ENCODE data around the gene BCAS1.

Gene BCAS1

DNA sequence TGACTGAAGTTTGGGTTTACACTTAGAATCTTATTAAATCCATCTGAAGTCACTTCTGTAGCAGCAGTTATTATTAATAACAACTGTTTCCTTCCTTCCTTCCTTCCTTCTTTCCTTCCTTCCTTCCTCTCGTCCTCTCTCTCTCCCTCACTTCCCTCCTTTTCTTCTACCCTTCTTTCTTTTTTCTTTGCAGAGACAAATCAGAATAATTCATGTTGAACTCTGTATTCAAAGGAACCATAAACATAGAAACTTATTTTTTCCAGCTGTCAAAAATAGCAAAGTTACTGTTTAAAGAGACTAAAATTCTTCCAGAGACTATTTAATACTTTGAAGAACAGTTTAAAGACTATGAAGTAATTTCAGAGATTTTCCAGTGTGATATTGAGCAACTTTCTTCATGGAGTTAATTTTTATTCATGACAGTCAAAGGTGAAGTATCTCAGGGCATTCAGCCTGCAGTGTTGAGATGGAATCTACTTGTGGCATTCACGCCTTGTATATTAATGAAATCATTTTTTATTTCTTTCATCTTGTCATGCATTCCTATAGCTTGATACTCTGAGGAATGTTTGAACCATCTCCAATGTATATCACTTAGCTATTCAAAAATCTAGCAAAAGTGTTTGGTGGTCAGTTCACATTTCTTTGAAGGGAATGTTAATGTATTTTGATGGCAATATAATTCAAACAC is 109.7 kb downstream of the BCAS1 start:
- Mint-ChIP-seq H3K4me1 (ENCODE audit: low read depth) (peaks cover 4% of the 10 kb centered on the region), H3K27me3 (ENCODE audit: low read depth) (peaks cover 42% of the 10 kb centered on the region), H3K9me3 (no peaks in the 10 kb centered on the region), H3K4me3 (no peak overlapping the region), H3K27ac (no peak overlapping the region), H3K36me3 (ENCODE audit: low read depth) (no peaks in the 10 kb centered on the region)

DNA sequence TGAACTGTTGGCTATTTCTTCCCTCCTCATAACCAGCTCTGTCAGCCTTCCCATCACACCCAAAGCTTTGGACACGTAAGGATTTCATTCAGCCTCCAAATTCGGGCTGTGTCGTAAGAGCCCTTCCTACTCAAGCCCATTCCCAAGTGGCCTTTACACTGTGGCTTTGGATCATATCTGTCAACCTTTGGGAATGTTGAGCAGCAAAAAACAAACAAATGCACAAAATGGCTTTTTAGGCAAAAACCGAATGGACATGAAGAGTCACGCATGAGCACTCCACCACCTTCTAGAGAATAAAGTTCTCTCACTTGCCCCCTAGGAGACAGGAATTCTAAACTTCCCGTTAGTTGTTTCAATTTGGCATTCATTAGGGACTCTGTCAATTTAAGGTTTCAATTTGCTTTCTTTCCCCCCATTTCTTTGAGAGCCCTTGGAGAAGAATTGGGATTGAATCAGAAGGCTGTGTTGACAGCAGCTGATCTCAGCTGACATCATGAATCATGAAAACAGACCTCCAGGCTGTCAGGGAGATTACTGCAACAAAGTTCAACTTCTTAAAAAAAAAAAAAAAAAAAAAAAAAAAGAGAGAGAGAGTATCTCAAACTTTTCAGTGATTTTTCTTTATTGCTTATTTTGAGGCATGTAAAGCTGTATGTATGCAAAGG is 110.3 kb downstream of the BCAS1 start:
- peaks cover 6% of the 10 kb centered on the region for H3K4me1 Mint-ChIP-seq (ENCODE audit: low read depth)
- no peaks in the 10 kb centered on the region for H3K36me3 Mint-ChIP-seq (ENCODE audit: low read depth)
- H3K27me3 Mint-ChIP-seq (ENCODE audit: low read depth) = peaks cover 41% of the 10 kb centered on the region
- H3K4me3 Mint-ChIP-seq = no peak overlapping the region
- no peak overlapping the region for H3K27ac Mint-ChIP-seq
- H3K9me3 Mint-ChIP-seq = no peaks in the 10 kb centered on the region

DNA sequence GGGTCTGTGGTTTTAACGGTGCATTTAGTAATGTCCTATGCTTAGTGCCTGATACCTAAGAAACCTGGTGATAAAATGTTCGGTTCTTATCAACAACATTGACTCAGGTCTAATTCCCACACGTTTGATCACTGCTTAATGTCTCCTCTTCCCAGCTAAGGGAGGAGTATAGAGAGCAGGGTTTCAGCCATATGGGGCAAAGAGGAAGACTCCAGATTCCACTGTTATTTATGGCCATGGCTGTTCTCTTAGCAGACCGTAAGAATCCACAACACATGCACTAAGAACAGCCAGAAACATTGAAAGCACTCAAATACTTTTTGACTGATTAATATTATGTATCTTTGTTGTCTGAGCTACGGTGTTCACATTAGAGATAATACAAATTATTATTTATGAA is 112.1 kb downstream of the BCAS1 start:
- Mint-ChIP-seq H3K27me3 (ENCODE audit: low read depth) (peaks cover 28% of the 10 kb centered on the region), H3K9me3 (peaks cover 3% of the 10 kb centered on the region), H3K4me3 (no peak overlapping the region)

DNA sequence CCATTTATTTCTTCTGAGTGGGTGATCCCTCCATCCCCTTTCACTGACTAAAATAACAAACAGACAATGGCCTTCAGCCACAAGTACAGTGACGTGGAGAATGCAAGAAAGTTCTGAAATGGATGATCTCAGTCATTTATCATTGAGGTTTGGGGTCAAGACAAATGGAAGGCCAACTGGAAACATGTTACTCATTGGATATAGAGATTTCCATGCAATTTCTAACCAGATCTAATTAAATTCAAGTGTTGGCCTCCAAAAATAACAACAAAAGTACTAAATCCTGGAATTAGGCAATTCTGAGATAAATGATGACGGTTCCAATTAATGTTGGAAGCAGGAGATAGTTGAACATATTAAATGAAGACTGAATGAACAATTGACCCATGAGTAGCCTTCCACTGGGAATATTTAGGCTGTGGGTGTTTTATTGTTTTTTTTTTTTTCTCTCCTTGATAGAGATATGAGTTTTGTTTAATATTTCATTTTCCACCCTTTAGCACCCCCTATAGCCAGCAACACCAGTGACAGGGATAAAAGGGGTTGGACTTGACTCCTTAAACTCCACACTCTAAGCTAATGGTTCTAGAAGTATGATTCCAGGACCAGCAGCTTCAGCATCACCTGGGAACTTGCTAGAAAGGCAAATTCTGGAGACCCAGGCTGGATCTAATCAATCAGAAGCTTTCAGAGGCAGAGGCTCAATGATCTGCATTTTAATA is 112.8 kb downstream of the BCAS1 start:
- H3K4me1 Mint-ChIP-seq (ENCODE audit: low read depth) = peaks cover 6% of the 10 kb centered on the region
- H3K27me3 Mint-ChIP-seq (ENCODE audit: low read depth) = peaks cover 28% of the 10 kb centered on the region
- H3K27ac Mint-ChIP-seq = no peak overlapping the region
- H3K4me3 Mint-ChIP-seq = no peak overlapping the region
- H3K36me3 Mint-ChIP-seq (ENCODE audit: low read depth) = no peaks in the 10 kb centered on the region
- H3K9me3 Mint-ChIP-seq = peaks cover 4% of the 10 kb centered on the region

More for the DNA sequence above, 112.1 kb downstream of the BCAS1 start:
- H3K27ac Mint-ChIP-seq = no peak overlapping the region
- H3K4me1 Mint-ChIP-seq (ENCODE audit: low read depth) = peaks cover 6% of the 10 kb centered on the region
- H3K36me3 Mint-ChIP-seq (ENCODE audit: low read depth) = no peaks in the 10 kb centered on the region

DNA sequence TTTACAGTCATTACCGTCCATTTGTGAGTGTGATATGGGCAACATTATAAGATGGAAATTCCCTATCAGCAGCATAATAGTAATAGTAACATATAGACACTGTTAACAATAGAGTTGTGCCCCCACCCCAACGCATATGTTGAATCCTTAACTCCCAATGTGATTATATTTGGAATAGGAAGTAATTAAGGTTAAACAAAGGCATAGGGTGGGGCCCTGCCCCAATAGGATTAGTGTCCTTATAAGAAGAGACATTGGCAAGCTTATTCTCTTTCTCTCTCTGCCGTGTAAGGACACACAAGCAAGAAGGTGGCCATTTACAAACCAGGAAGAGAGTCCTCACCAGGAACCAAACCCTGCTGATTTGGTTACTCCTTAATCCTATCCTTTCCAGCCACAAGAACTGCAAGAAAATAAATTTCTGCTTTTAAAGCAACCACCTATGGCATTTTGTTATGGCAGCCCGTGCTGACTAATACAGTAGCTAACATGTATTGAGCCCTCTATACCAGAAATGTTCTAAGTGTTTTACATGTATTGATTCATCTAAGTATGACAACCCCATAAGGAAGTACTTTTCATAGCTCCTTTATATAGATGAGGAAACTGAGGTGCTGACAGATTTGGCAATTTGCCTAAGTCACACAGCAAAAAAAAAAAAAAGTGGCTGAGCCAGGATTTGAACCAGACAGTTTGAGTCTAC is 114.2 kb downstream of the BCAS1 start:
- H3K4me1 Mint-ChIP-seq (ENCODE audit: low read depth) = peaks cover 8% of the 10 kb centered on the region
- peaks cover 10% of the 10 kb centered on the region for H3K36me3 Mint-ChIP-seq (ENCODE audit: low read depth)
- H3K9me3 Mint-ChIP-seq = peaks cover 16% of the 10 kb centered on the region
- no peak overlapping the region for H3K27ac Mint-ChIP-seq
- no peak overlapping the region for H3K4me3 Mint-ChIP-seq
- peaks cover 27% of the 10 kb centered on the region for H3K27me3 Mint-ChIP-seq (ENCODE audit: low read depth)

DNA sequence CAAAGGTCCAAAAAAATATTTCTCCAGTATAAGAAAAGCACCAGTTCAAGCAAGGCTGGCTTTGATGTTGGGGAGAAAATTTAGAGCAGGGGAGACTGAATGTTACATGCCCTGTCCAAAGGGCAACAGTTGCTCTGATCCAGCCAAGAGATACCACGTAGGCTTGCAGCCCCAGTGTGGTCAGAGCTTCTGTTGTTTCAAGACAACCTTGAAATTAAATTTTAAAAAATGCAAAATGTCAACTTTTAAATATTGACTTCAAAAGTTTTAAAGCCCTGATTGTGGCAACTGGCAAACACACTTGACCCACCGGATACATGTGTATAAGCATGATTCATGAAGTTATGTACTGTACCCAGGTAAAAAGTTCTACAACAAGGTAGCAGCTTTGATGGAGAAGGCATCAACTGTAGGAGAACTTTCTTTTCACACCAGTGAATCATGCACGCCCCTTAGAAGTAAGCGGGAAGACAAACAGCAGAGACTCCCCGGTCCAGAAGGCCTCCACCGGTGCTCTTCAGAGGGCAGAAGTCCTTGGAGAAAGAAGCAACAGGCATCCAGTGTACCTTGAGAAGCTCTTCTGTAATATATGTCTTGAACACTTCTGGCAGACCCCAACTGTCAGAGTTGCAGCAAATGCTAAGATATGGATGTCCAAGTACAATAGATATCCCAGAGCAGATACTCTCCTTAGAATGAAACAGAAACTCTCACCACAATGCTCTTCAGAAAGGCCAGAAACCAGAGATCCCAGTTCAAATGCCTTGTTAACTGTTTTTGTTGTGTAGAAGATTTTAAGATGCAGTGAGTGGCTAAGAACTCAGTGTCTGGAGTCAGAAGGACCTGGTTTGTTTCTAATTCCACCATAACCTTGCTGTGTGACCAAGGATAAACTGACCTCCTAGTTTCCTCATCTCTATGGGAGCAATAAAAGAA is 115.4 kb downstream of the BCAS1 start:
- Mint-ChIP-seq H3K4me3 (no peak overlapping the region), H3K27ac (no peak overlapping the region), H3K36me3 (ENCODE audit: low read depth) (peaks cover 10% of the 10 kb centered on the region), H3K27me3 (ENCODE audit: low read depth) (peaks cover 22% of the 10 kb centered on the region), H3K4me1 (ENCODE audit: low read depth) (peaks cover 13% of the 10 kb centered on the region), H3K9me3 (peaks cover 16% of the 10 kb centered on the region)

DNA sequence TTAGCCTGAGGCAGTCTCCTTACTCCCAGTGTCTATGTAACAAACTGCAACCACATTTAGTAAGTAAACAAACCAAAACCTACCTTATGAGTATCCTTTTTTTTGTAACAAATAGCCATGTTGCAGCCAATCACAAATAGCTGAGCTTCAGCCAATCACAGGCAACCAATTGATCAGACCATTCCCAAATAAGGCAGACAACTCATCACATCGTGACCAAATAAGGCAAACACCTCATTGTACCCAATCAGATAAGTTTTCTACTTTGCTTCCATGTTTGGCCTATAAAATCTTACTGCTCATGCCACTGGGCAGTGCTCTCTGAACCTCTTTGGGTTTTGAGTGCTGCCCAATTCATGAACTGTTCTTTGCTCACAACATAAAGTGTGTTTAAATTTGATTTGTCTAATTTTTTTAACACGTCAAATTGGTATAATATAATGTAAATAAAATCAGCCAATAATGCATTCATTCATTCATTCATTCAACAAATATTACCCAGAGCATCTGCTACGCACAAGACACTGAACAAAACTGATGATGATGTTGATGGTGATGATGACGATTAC is 117.8 kb downstream of the BCAS1 start:
- no peak overlapping the region for H3K27ac Mint-ChIP-seq
- peaks cover 34% of the 10 kb centered on the region for H3K4me1 Mint-ChIP-seq (ENCODE audit: low read depth)
- H3K4me3 Mint-ChIP-seq = no peak overlapping the region
- peaks cover 16% of the 10 kb centered on the region for H3K9me3 Mint-ChIP-seq
- peaks cover 10% of the 10 kb centered on the region for H3K36me3 Mint-ChIP-seq (ENCODE audit: low read depth)
- peaks cover 13% of the 10 kb centered on the region for H3K27me3 Mint-ChIP-seq (ENCODE audit: low read depth)

DNA sequence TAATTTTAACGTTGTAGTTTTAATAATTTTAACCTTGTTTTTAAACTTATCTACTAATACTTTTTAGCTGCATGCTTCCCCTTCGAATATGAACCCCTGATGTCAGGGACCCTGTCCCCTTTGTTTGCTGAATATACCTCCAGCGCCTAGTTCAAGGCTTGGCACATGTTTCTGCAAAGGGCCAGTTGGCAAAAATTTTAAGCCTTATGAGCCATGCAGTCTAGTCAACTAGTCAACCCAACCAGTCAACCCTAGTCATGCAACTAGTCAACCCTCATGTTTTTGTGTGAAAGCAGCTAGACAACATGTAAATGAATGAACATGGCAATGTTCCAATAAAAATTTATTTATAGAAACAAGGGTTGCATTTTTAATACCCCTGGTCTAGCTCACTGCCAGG is 119.8 kb downstream of the BCAS1 start:
- Mint-ChIP-seq H3K4me1 (ENCODE audit: low read depth) (peaks cover 34% of the 10 kb centered on the region), H3K9me3 (peaks cover 16% of the 10 kb centered on the region), H3K4me3 (peak overlapping the region; percentile 35), H3K36me3 (ENCODE audit: low read depth) (peaks cover 10% of the 10 kb centered on the region), H3K27me3 (ENCODE audit: low read depth) (peaks cover 4% of the 10 kb centered on the region), H3K27ac (peak overlapping the region; percentile 99)

DNA sequence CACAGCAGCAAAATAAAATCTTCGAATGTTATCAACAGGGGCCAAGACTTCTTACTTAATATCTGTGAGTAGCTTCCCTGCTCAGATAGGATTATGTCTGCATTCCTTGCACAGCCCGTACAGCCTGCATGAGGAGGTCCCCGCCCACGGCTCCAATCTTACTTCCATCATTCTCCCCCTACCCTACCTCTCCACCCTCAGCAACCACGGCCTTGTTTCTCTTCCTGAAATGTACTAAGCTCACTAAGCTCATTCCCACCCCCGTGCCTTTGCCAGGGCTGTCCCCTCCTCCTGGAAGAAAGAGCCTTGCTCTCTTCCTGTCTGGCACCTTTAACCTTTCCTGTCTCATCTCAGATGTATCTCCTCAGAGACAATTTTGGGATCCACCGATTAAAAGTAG is 120.4 kb downstream of the BCAS1 start:
- H3K27me3 Mint-ChIP-seq (ENCODE audit: low read depth) = peaks cover 4% of the 10 kb centered on the region
- H3K27ac Mint-ChIP-seq = peak overlapping the region; percentile 99
- H3K4me3 Mint-ChIP-seq = peak overlapping the region; percentile 35
- peaks cover 31% of the 10 kb centered on the region for H3K4me1 Mint-ChIP-seq (ENCODE audit: low read depth)
- H3K9me3 Mint-ChIP-seq = peaks cover 16% of the 10 kb centered on the region
- peaks cover 10% of the 10 kb centered on the region for H3K36me3 Mint-ChIP-seq (ENCODE audit: low read depth)

DNA sequence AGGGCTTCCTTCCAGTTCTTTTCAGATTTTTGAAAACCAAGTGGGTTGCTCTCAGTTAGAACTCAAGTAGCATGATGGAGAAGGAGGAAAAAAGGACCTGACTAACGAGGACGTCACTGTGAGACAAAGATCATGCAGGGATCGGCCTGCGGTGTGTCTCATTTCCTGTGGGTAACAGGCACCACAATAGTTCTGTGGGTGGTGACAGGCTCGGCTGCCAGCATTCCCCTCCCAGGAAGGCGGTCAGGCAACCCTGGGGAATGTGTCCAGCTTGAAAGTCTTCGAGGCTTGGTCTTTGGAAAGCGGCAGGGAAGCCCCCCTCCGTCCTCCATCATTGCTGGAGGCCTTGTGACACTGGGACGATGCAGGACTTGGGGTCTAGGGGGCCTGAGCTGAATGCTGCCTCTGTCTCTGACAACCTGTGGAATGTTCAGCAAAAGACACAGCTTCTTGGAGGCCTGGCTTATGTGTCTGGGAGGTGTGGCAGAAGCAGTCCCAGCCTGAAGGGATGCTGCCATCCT is 121.0 kb downstream of the BCAS1 start:
- Mint-ChIP-seq H3K27ac (peak overlapping the region; percentile 99), H3K27me3 (ENCODE audit: low read depth) (peaks cover 4% of the 10 kb centered on the region), H3K36me3 (ENCODE audit: low read depth) (peaks cover 10% of the 10 kb centered on the region), H3K4me1 (ENCODE audit: low read depth) (peaks cover 31% of the 10 kb centered on the region), H3K9me3 (peaks cover 16% of the 10 kb centered on the region), H3K4me3 (peak overlapping the region; percentile 77)

DNA sequence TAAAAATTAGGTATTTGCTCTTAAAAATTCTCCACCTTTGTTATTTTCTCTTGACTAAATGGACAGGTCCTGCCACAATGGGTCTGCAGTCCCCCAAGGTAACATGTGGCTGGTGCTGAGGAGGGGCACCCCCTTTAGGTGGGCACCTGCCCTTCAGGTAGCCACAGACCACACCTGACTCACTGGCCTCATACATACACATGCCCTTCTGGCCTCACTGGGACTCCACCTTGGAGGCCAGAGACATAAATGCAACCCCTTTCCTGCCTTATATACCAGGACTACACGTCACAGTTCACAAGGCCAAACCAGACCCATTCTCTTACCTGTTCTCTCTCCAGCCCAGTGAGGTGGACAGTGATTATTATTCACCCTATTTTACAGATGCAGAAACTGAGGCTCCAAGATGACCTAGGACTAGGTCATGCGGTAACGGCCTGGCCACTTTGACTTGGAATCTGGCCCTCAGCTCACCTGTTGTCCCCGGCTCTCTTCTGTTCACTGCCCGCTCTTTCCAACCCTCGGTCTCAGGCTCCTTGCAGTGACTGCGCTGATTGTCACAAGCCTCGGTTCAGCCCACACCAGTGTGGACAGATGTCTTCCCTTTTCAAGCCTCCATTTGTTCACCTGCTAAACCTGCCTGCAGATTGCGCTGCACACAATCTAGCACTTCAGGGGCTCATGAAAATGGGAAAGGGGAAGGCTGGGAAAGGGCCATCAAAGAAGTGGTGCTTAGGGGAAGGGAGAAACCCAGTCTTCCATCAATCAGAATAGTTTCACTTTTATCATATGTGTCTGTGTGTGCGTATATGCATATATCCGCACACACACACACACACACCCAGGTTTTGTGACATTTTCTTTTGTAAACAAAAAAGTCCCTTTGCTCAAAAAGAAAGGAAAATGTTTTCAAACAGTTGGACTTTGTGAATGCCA is 121.7 kb downstream of the BCAS1 start:
- peaks cover 4% of the 10 kb centered on the region for H3K27me3 Mint-ChIP-seq (ENCODE audit: low read depth)
- peaks cover 10% of the 10 kb centered on the region for H3K36me3 Mint-ChIP-seq (ENCODE audit: low read depth)
- peaks cover 36% of the 10 kb centered on the region for H3K4me1 Mint-ChIP-seq (ENCODE audit: low read depth)
- peak overlapping the region; percentile 99 for H3K27ac Mint-ChIP-seq
- H3K4me3 Mint-ChIP-seq = peak overlapping the region; percentile 77
- peaks cover 16% of the 10 kb centered on the region for H3K9me3 Mint-ChIP-seq

DNA sequence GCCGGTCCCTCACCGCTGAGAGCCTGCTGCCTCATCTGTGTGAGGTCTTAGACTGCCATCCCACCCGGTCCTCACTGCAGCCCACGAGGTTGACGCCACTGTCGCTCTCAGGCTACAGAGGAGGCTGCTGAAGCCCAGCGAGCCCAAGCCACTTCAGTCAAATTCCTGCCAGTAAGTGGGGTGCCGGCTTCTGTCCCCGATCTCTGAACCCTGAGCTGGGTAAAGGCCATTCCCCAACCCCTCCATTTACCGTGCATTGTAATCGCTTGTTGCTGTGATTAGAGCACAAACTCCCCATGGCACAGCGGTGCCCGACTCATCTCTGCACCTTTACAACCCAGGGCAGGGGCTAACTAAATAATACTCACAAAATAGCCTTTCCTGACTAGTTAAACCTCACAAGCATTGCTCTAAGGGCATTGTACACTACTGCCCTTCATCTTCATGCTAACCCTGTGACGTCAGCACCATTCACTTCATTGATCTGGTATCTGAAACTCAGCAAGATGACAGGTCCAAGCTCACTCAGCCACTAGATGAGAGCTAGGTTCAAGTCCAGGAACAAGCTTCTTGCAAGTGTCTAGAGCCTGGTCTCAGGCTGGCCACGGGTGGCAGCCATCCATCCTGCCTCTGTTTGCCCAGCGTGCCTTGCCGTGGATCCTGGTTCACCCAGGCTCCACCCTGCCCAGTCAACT is 122.7 kb downstream of the BCAS1 start:
- H3K4me3 Mint-ChIP-seq = no peak overlapping the region
- H3K9me3 Mint-ChIP-seq = peaks cover 12% of the 10 kb centered on the region
- H3K27ac Mint-ChIP-seq = no peak overlapping the region
- peaks cover 10% of the 10 kb centered on the region for H3K36me3 Mint-ChIP-seq (ENCODE audit: low read depth)
- peaks cover 4% of the 10 kb centered on the region for H3K27me3 Mint-ChIP-seq (ENCODE audit: low read depth)
- H3K4me1 Mint-ChIP-seq (ENCODE audit: low read depth) = peaks cover 41% of the 10 kb centered on the region

All from T-helper 1 cell treated with Interleukin-12 subunit alpha and Interleukin-12 subunit beta and Interleukin-4 antibody, amounts not matched to agents 30 μg/mL and 1 μg/mL, for 36 hours (primary cell).